ENCODE data around the gene OSBPL5.

GRCh38 chr11:3121416-3121815, 43.7 kb downstream of the OSBPL5 start:
- TF ChIP-seq CTCF (conservative IDR thresholded peaks at IDR 0.05; ENCODE audit: low read depth, low read length) (no peak), EZH2 (IDR thresholded peaks at IDR 0.05; ENCODE audit: borderline replicate concordance, low read depth, low read length, poor library complexity, severe bottlenecking) (no peak)
